SK-N-MC (cell line): ENCODE measurements around the gene CDC123.

Experiments used
- EZH2 ChIP-seq: fragments of 200-600 bp; sonication (generic); IDR thresholded peaks from one replicate; pipeline ENCODE4 v1.6.1; 2017; ENCODE audit warnings: antibody characterized with exemption
- POLR2AphosphoS5 ChIP-seq: IDR thresholded peaks from 2 replicates; pipeline ENCODE4 v1.6.1; 2012; ENCODE audit warnings: mild to moderate bottlenecking, low read depth, low read length, borderline replicate concordance

DNA sequence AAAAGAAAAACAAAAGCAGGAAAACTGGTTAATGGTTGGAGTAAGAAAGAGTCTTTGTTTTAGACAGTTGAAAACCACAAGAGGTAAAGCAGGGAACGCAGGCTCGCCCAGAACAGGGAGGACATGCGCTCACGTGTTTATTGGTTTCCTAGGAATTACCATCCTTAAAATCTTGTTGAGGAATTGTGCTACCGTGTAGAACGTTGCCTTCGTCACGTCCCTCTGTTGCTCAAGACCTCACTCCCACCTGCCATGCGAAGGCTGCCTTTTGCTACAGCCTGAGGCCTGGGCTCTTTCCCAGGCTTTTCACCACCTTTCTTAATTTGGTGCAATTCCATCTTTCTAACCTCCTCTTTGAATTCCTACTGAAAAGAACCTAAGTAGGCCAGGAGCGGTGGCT, 91.8 kb downstream of the CDC123 start:
- TF ChIP-seq EZH2 (no peak), POLR2AphosphoS5 (no peak)
